ENCODE results near the gene DDX41. TPM values are rescaled to one million over a fixed set of nuclear protein-coding genes. Genes with fewer than 3 reads are reported as not detected.
A peak's percentile ranks its signal among the peaks of the same experiment; 100 is the strongest.

The DDX41 gene
- total RNA-seq, 4 donors from 2014 or later, result 64.5 to 80.8 (median 68.5) TPM

DNA sequence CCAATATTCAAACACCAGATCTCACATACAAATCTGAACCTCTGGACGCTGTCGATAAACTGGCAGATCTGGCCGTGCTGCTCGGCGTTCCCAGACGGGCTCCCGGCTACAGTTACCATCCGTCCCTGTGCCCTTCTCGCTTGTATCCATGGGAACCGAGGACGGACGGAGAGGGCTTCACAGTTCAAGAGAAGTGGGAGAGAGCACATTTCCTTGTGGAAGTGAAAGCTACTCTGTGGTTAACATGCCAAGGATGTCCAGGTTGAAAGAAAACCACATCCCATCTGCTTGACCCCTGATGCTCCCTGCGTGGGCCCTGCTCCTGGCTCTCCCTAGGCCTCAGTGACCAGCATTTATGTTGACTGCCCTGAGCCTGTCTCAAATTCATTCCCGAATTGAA, 37.0 kb downstream of the DDX41 start:
- H3K36me3 ChIP-seq, result peaks cover 0 to 30% of the 10 kb centered on the region in 2 donors
- no peak overlapping the region for H3K4me3 ChIP-seq
- ATAC-seq, result no peak
- TF ChIP-seq, protein P1, sequence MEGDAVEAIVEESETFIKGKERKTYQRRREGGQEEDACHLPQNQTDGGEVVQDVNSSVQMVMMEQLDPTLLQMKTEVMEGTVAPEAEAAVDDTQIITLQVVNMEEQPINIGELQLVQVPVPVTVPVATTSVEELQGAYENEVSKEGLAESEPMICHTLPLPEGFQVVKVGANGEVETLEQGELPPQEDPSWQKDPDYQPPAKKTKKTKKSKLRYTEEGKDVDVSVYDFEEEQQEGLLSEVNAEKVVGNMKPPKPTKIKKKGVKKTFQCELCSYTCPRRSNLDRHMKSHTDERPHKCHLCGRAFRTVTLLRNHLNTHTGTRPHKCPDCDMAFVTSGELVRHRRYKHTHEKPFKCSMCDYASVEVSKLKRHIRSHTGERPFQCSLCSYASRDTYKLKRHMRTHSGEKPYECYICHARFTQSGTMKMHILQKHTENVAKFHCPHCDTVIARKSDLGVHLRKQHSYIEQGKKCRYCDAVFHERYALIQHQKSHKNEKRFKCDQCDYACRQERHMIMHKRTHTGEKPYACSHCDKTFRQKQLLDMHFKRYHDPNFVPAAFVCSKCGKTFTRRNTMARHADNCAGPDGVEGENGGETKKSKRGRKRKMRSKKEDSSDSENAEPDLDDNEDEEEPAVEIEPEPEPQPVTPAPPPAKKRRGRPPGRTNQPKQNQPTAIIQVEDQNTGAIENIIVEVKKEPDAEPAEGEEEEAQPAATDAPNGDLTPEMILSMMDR (IDR thresholded peaks at IDR 0.05), result no peak
- TF ChIP-seq EP300 (IDR thresholded peaks at IDR 0.05) (no peak), POLR2A (IDR thresholded peaks at IDR 0.05) (no peak), POLR2AphosphoS5 (IDR thresholded peaks at IDR 0.05) (peak; percentile 3)
- WGBS, 2 donors (ENCODE audit: low coverage in 1 of 2), result 26% methylated on average over 3 of the region's 14 CpGs; no CpG with 5 or more reads in 1 of the 2 donors
- H3K4me1 ChIP-seq, result peaks cover 0 to 100% (median 84%) of the 10 kb centered on the region in 3 donors
- H3K9me3 ChIP-seq, result no peaks in the 10 kb centered on the region
- H3K27me3 ChIP-seq, result no peaks in the 10 kb centered on the region
- H3K27ac ChIP-seq, result peak overlapping the region; percentile 61 to 99 (median 93)

DNA sequence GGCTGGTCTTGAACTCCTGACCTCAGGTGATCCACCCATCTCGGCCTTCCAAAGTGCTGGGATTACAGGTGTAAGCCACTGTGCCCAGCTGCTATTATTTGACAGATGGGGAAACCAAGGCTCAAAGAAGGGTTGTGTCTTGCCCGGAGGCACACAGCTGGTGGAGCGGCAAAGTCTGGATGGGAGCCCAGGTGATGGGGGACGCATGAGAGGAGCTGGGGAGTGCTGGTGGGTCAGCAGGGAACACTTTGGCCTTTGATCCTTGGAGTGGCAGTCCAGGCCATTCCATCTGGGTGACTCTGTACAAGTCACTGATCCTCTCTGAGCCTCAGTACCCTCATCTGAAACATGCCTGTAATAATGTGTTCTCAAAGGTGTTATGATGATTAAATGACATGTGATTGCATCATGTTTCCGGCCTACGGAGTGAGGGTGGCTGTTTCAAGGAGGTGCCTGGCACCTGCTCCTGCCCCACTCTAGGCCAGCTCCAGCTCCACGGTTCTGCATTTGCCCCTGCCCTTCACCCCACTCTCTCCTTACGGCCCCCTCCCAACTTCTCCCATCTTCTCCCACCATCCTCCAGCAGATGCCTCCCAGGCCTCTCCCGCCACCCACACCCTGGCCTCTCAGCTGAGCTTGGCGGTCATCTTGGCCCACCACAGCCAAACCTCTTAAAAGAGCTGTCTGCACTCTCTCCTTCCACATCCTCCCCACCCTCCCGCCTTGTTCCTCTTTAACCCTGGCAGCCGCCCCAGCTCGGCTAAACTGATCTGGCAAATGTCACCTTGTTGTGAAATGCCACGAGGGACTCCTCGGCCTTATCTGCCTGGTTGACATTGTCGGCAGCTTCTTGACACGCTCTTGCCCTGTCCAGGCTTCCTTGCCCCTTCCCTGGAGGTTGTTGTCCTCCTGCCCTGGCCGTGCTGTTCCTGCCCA, 37.8 kb downstream of the DDX41 start:
- Histone ChIP-seq H3K27ac (peak overlapping the region; percentile 61 to 99 (median 93)), H3K4me3 (no peak overlapping the region), H3K9me3 (no peaks in the 10 kb centered on the region), H3K36me3 (peaks cover 0 to 23% of the 10 kb centered on the region in 2 donors), H3K4me1 (peaks cover 0 to 100% (median 79%) of the 10 kb centered on the region in 3 donors), H3K27me3 (no peaks in the 10 kb centered on the region)
- peak; percentile 68 for ATAC-seq
- TF ChIP-seq EP300 (IDR thresholded peaks at IDR 0.05) (no peak), POLR2AphosphoS5 (IDR thresholded peaks at IDR 0.05) (peak; percentile 82), POLR2A (IDR thresholded peaks at IDR 0.05) (no peak)
- TF ChIP-seq, protein P1 (IDR thresholded peaks at IDR 0.05), result no peak
- WGBS, 2 donors (ENCODE audit: low coverage in 1 of 2), result 13 to 14% methylated on average over 6 to 14 of the region's 18 CpGs

DNA sequence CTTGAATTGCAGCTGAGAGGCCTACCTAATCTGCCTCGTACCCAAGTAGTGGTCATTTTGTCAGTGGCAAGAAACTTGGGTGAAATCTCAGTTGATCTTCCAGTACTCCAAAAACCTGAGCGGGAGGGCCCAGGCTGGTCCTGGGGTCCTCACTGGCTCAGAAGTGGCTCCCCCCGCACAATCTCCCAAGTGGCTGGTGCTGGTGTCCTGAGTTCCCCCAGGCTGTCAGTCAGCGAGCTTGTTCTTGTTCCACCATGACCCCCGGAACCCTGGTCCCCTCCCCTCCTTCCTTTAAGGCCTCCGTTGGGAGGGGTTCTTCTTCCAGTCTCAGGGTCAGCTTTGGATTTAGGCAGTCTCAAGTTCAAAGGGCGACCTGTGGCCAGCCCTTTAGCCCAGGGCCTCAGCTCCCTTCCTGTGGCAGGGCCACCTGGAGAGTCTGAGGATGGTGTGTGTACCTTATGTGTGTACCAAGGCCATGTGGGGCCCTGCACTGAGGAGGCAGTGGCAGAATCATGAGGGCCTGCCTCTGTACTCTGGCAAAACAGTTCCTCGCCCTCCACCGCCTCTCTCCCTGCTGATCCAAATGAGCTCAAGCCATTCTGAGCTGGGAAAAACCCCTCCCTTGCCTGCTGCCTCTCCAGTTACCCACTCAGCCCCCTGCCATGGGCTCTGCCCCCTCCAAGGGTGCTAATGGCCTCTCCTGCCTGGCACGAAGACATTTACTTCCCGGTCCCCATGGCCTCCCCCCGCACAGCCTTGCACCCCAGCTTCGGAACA, 38.9 kb downstream of the DDX41 start:
- 67 to 74% methylated on average over 3 to 6 of the region's 13 CpGs for WGBS, 2 donors (ENCODE audit: low coverage in 1 of 2)

DNA sequence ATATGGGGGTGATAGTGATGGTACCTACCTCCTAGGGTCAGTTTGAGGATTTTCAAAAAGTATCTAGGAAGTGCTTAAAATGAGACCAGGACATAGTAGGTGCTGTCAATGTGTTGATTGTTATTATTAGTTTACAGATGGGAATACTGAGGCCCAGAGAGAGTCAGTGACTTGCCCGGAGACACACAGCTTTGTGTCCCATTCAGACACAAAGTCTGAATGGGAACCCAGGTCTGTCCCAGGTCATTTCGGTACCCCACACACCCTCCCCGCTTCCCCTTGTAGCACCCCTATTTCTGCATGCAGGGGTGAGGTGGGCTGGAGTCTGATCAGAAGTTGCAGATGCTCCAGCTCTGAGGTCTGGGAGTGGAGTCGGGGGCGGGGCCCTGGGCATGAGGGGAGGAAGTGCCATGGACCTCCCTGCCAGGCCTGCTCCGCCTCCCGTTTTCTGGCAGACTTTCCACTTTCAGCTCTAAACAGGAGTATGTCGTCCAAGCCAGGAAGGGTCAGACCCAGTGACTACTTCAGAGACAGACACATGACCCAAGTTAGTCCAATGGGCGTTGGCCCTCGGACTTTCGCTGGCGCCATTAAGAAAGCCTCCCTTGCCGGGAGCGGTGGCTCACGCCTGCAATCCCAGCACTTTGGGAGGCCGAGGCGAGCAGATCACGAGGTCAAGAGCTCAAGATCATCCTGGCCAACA, 40.1 kb downstream of the DDX41 start:
- TF ChIP-seq POLR2AphosphoS5 (IDR thresholded peaks at IDR 0.05) (peak; percentile 54), POLR2A (IDR thresholded peaks at IDR 0.05) (no peak), EP300 (IDR thresholded peaks at IDR 0.05) (no peak)
- TF ChIP-seq, protein P1 (IDR thresholded peaks at IDR 0.05), result no peak
- ATAC-seq, result peak; percentile 64
- peaks cover 0 to 4% of the 10 kb centered on the region in 2 donors for H3K36me3 ChIP-seq
- H3K27ac ChIP-seq, result peak overlapping the region; percentile 61 to 99 (median 93)
- no peaks in the 10 kb centered on the region for H3K9me3 ChIP-seq
- 42% methylated on average over 6 of the region's 18 CpGs; no CpG with 5 or more reads in 1 of the 2 donors for WGBS, 2 donors (ENCODE audit: low coverage in 1 of 2)
- H3K27me3 ChIP-seq, result no peaks in the 10 kb centered on the region
- H3K4me1 ChIP-seq, result peaks cover 0 to 96% (median 71%) of the 10 kb centered on the region in 3 donors
- H3K4me3 ChIP-seq, result no peak overlapping the region

More for the DNA sequence above, 38.9 kb downstream of the DDX41 start:
- no peak for ATAC-seq
- Histone ChIP-seq H3K27ac (peak overlapping the region; percentile 61 to 99 (median 93)), H3K4me1 (peaks cover 0 to 96% (median 69%) of the 10 kb centered on the region in 3 donors), H3K4me3 (no peak overlapping the region), H3K9me3 (no peaks in the 10 kb centered on the region), H3K27me3 (no peaks in the 10 kb centered on the region), H3K36me3 (peaks cover 0 to 12% of the 10 kb centered on the region in 2 donors)
- TF ChIP-seq POLR2A (IDR thresholded peaks at IDR 0.05) (no peak), POLR2AphosphoS5 (IDR thresholded peaks at IDR 0.05) (peak; percentile 37)

Data from gastroesophageal sphincter (tissue), 4 donors.